Measurements from ENCODE around the gene GLT8D1.

Gene GLT8D1

DNA sequence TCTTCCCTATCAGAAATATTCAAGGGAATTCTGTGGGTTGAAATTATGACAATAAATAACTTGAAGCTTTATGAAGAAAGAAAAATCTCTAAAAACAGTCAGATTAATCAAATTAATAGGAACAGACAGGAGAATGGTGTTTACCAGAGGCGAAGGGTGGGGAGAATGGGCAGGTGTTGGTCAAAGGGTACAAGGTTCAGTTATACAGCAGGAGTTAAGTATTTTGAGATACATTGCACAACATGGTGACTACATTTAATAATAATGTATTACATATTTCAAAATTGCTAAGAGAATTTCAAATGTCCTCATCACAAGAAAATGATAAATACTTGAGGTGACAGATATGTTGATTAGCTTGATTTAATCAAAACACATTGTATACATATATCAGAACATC, 18.9 kb upstream of the GLT8D1 start:
- Histone ChIP-seq H3K36me3 (replicated peaks) (no peaks in the 10 kb centered on the region), H3K4me3 (ENCODE audit: low read depth, low read length) (no peak overlapping the region), H3K27me3 (replicated peaks) (no peaks in the 10 kb centered on the region), H3K27ac (no peak overlapping the region)
- TF ChIP-seq, protein P1, sequence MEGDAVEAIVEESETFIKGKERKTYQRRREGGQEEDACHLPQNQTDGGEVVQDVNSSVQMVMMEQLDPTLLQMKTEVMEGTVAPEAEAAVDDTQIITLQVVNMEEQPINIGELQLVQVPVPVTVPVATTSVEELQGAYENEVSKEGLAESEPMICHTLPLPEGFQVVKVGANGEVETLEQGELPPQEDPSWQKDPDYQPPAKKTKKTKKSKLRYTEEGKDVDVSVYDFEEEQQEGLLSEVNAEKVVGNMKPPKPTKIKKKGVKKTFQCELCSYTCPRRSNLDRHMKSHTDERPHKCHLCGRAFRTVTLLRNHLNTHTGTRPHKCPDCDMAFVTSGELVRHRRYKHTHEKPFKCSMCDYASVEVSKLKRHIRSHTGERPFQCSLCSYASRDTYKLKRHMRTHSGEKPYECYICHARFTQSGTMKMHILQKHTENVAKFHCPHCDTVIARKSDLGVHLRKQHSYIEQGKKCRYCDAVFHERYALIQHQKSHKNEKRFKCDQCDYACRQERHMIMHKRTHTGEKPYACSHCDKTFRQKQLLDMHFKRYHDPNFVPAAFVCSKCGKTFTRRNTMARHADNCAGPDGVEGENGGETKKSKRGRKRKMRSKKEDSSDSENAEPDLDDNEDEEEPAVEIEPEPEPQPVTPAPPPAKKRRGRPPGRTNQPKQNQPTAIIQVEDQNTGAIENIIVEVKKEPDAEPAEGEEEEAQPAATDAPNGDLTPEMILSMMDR (IDR thresholded peaks at IDR 0.05; ENCODE audit: low read depth, low read length, missing control alignments), result no peak
- DNase-seq, result no peak
- in situ Hi-C loops (cut with HindIII; ENCODE audit: low pct_ligation_motif_present, low sequenced_read_pairs), result no loop called here

DNA sequence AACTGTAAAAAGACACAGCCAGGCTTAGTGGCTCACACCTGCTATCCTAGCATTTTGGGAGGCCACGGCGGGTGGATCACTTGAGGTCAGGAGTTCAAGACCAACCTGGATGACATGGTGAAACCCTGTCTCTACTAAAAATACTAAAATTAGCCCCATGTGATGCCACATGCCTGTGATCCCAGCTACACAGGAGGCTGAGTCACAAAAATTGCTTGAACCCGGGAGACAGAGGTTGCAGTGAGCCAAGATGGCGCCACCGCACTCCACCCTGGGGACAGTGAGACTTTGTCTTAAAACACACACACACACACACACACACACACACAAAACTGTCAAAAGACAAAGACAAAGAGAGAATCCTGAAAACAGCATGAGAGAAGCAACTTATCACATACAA, 18.3 kb upstream of the GLT8D1 start:
- no peak overlapping the region for H3K27ac ChIP-seq
- no peaks in the 10 kb centered on the region for H3K27me3 ChIP-seq (replicated peaks)
- no peak for DNase-seq
- TF ChIP-seq, protein P1 (IDR thresholded peaks at IDR 0.05; ENCODE audit: low read depth, low read length, missing control alignments), result no peak
- H3K36me3 ChIP-seq (replicated peaks), result peaks cover under 1% of the 10 kb centered on the region
- in situ Hi-C loops (cut with HindIII; ENCODE audit: low pct_ligation_motif_present, low sequenced_read_pairs), result no loop called here
- no peak overlapping the region for H3K4me3 ChIP-seq (ENCODE audit: low read depth, low read length)

DNA sequence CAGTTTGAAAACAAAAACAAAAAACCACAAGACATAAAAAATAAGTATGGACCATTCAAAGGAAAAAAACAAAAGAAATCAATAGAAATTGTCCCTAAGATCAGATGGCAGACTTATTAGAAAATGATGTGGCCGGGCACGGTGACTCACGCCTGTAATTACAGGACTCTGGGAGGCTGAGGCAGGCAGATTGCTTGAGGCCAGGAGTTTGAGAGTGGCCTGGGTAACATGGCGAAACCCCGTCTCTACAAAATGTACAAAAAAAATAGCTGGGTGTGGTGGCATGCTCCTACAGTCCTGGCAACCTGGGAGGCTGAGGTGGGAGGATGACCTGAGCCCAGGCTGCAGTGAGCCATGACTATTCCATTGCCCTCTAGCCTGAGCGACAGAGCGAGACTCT, 16.9 kb upstream of the GLT8D1 start:
- Histone ChIP-seq H3K27me3 (replicated peaks) (no peaks in the 10 kb centered on the region), H3K4me3 (ENCODE audit: low read depth, low read length) (no peak overlapping the region), H3K36me3 (replicated peaks) (peaks cover 3% of the 10 kb centered on the region), H3K27ac (no peak overlapping the region)
- in situ Hi-C loops (cut with HindIII; ENCODE audit: low pct_ligation_motif_present, low sequenced_read_pairs), result no loop called here
- no peak for DNase-seq
- TF ChIP-seq, protein P1 (IDR thresholded peaks at IDR 0.05; ENCODE audit: low read depth, low read length, missing control alignments), result no peak

DNA sequence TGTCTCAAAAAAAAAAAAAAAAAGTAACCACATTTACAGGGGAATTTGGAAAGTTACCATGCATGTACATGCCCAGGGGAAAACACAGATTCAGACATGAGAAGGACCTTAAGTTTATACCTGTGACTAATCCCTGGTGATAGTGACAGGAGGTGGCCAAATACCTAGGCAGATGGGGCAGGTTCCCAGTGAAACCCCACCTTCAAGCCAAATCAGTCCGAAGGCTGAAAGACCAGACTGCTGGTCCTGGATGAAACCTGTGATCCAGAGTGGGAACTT, 16.1 kb upstream of the GLT8D1 start:
- Histone ChIP-seq H3K4me3 (ENCODE audit: low read depth, low read length) (no peak overlapping the region), H3K27me3 (replicated peaks) (no peaks in the 10 kb centered on the region), H3K36me3 (replicated peaks) (peaks cover 3% of the 10 kb centered on the region), H3K27ac (no peak overlapping the region)
- DNase-seq, result no peak
- in situ Hi-C loops (cut with HindIII; ENCODE audit: low pct_ligation_motif_present, low sequenced_read_pairs), result no loop called here
- TF ChIP-seq, protein P1 (IDR thresholded peaks at IDR 0.05; ENCODE audit: low read depth, low read length, missing control alignments), result no peak

DNA sequence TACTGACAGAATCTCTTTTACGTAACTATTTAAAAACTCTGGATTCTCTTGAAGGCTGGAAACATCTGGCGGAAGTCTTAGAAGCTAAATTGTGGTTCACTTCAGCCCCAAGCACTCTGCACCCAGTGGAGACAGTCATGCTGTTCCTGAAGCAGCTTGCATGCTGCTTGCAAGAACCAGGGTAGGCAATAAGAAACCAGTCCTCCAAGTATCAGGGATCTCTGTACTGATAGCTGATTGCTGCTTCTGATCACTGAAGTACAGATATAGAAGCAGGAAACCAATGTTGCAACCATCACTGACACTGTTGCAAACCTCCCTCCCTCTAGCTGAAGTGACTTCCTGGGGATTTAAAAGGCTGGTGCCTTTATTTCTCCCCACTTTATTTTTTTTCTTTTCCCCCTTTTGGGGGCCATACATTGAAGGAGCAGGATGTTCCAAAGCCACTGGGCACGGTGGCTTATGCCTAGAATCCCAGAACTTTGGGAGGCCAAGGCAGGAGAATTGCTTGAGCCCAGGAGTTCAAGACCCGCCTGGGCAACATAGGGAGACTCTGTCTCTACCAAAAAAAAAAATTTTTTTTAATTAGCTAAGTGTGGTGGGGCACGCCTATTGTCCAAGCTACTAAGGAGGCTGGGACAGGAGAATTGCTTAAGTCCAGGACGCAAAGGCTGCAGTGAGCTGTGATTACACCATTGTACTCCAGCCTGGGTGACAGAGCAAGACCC, 15.6 kb upstream of the GLT8D1 start:
- H3K4me3 ChIP-seq (ENCODE audit: low read depth, low read length), result no peak overlapping the region
- H3K36me3 ChIP-seq (replicated peaks), result peaks cover 3% of the 10 kb centered on the region
- DNase-seq, result no peak
- no peaks in the 10 kb centered on the region for H3K27me3 ChIP-seq (replicated peaks)
- no peak overlapping the region for H3K27ac ChIP-seq
- TF ChIP-seq, protein P1 (IDR thresholded peaks at IDR 0.05; ENCODE audit: low read depth, low read length, missing control alignments), result no peak
- in situ Hi-C loops (cut with HindIII; ENCODE audit: low pct_ligation_motif_present, low sequenced_read_pairs), result no loop called here

DNA sequence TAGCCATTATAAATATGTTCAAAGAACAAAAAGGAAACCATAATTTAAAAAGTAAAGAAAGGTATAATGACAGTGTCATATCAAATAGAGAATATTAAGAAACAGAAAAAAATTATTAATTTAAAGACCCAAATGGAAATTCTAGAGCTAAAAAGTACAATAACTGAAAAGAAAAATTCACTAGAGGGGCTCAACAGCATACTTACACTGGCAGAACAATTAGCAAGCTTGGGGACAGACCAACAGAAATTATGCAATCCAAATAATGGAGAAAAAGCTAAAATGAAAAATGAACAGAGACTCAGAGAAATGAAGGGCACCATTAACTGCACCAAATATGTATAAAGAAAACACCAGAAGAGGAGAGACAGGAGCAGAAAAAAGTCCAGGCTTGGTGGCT, 14.0 kb upstream of the GLT8D1 start:
- DNase-seq, result no peak
- H3K27ac ChIP-seq, result no peak overlapping the region
- TF ChIP-seq, protein P1 (IDR thresholded peaks at IDR 0.05; ENCODE audit: low read depth, low read length, missing control alignments), result no peak
- no peaks in the 10 kb centered on the region for H3K27me3 ChIP-seq (replicated peaks)
- H3K36me3 ChIP-seq (replicated peaks), result peaks cover 3% of the 10 kb centered on the region
- in situ Hi-C loops (cut with HindIII; ENCODE audit: low pct_ligation_motif_present, low sequenced_read_pairs), result no loop called here
- no peak overlapping the region for H3K4me3 ChIP-seq (ENCODE audit: low read depth, low read length)

Measured in brain microvascular endothelial cell (primary cell).